OCI-LY3 (cell line): ENCODE measurements around the gene TET2.

Source experiments
- H2AFZ ChIP-seq: fragments of 200-600, 300-600 bp; shearing (Covaris generic); 2 replicates; pipeline ENCODE4 v1.6.0; 2014; ENCODE audit warnings: antibody characterized with exemption, low read depth, low read length
- H3K27ac ChIP-seq: fragments of 200-600, 300-600 bp; sonication (generic); 2 replicates; pipeline ENCODE4 v1.5.1; 2014; ENCODE audit warnings: mild to moderate bottlenecking, low read length, moderate library complexity, mixed read lengths
- H3K27me3 ChIP-seq: fragments of 200-600, 300-600 bp; sonication (generic); 2 replicates; pipeline ENCODE4 v1.6.1; 2014; ENCODE audit warnings: low read depth, low read length, mixed read lengths
- H3K36me3 ChIP-seq: fragments of 200-600, 300-600 bp; sonication (generic); replicated peaks from 2 replicates; pipeline ENCODE3; 2014; ENCODE audit warnings: low read depth, low read length, mixed read lengths
- H3K4me1 ChIP-seq: fragments of 300-600, 200-600 bp; sonication (generic); 2 replicates; pipeline ENCODE4 v1.6.1; 2014; ENCODE audit warnings: low read length, mixed read lengths
- H3K4me2 ChIP-seq: fragments of 200-600, 300-600 bp; sonication (generic); 2 replicates; pipeline ENCODE4 v1.6.1; 2014; ENCODE audit warnings: low read length, mixed read lengths
- H3K4me3 ChIP-seq: fragments of 300-600, 200-600 bp; sonication (generic); 2 replicates; pipeline ENCODE4 v1.5.1; 2014; ENCODE audit warnings: antibody characterized with exemption, mild to moderate bottlenecking, low read length, moderate library complexity
- H3K79me2 ChIP-seq: fragments of 300-600, 200-600 bp; shearing (Covaris generic); 2 replicates; pipeline ENCODE4 v1.6.1; 2014; ENCODE audit warnings: mild to moderate bottlenecking, low read length, mixed read lengths
- H3K9ac ChIP-seq: fragments of 300-600, 200-600 bp; shearing (Covaris generic); 2 replicates; pipeline ENCODE4 v1.6.0; 2014; ENCODE audit warnings: mild to moderate bottlenecking, low read length, moderate library complexity
- H3K9me3 ChIP-seq: fragments of 200-600, 300-600 bp; shearing (Covaris generic); 2 replicates; pipeline ENCODE4 v1.6.1; 2014; ENCODE audit warnings: low read length, mixed read lengths; ENCODE audit not compliant: insufficient read depth
- H4K20me1 ChIP-seq: fragments of 200-600, 300-600 bp; sonication (generic); 2 replicates; pipeline ENCODE4 v1.6.1; 2016; ENCODE audit warnings: low read length, mixed read lengths; ENCODE audit not compliant: insufficient read depth
- EZH2phosphoT487 ChIP-seq: fragments of 200-600 bp; shearing (Covaris generic); IDR thresholded peaks from 2 replicates; pipeline ENCODE4 v1.6.1; 2018; ENCODE audit warnings: antibody characterized with exemption, mixed run types, low read depth
- TF ChIP-seq, protein P1 (sequence below): fragments of 200-600, 300-600 bp; sonication (generic); IDR thresholded peaks from 2 replicates; pipeline ENCODE4 v1.5.1; 2014; ENCODE audit warnings: antibody characterized with exemption, low read length, low read depth

Gene TET2

GRCh38 chr4:105140684-105141490 is 5.8 kb upstream of the TET2 start:
- Histone ChIP-seq H3K27ac (no peak overlapping the region), H3K4me3 (no peak overlapping the region), H3K4me1 (peaks cover 34% of the 10 kb centered on the region), H3K4me2 (peak overlapping the region; percentile 11; the same call in 1 of the 2 replicates), H3K27me3 (no peaks in the 10 kb centered on the region), H3K9me3 (no peaks in the 10 kb centered on the region), H3K36me3 (no peaks in the 10 kb centered on the region), H4K20me1 (no peaks in the 10 kb centered on the region), H2AFZ (no peak overlapping the region), H3K79me2 (no peaks in the 10 kb centered on the region), H3K9ac (no peak overlapping the region)
- TF ChIP-seq EZH2phosphoT487, result no peak
- TF ChIP-seq, protein P1, sequence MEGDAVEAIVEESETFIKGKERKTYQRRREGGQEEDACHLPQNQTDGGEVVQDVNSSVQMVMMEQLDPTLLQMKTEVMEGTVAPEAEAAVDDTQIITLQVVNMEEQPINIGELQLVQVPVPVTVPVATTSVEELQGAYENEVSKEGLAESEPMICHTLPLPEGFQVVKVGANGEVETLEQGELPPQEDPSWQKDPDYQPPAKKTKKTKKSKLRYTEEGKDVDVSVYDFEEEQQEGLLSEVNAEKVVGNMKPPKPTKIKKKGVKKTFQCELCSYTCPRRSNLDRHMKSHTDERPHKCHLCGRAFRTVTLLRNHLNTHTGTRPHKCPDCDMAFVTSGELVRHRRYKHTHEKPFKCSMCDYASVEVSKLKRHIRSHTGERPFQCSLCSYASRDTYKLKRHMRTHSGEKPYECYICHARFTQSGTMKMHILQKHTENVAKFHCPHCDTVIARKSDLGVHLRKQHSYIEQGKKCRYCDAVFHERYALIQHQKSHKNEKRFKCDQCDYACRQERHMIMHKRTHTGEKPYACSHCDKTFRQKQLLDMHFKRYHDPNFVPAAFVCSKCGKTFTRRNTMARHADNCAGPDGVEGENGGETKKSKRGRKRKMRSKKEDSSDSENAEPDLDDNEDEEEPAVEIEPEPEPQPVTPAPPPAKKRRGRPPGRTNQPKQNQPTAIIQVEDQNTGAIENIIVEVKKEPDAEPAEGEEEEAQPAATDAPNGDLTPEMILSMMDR, result peak; percentile 91

GRCh38 chr4:105145156-105145902 is 1.3 kb upstream of the TET2 start:
- Histone ChIP-seq H4K20me1 (peaks cover 10% of the 10 kb centered on the region), H3K9me3 (no peaks in the 10 kb centered on the region), H3K4me3 (peak overlapping the region; percentile 87), H2AFZ (peak overlapping the region; percentile 80), H3K4me1 (peaks cover 25% of the 10 kb centered on the region), H3K79me2 (peaks cover 34% of the 10 kb centered on the region), H3K4me2 (peak overlapping the region; percentile 78), H3K9ac (peak overlapping the region; percentile 98), H3K27me3 (no peaks in the 10 kb centered on the region), H3K36me3 (no peaks in the 10 kb centered on the region), H3K27ac (peak overlapping the region; percentile 64)
- TF ChIP-seq, protein P1, result no peak
- no peak for TF ChIP-seq EZH2phosphoT487

- Histone ChIP-seq H4K20me1 (peaks cover 14% of the 10 kb centered on the region), H3K9ac (peak overlapping the region; percentile 98), H3K79me2 (peaks cover 39% of the 10 kb centered on the region), H3K4me1 (peaks cover 19% of the 10 kb centered on the region), H3K36me3 (no peaks in the 10 kb centered on the region), H3K9me3 (no peaks in the 10 kb centered on the region), H3K4me3 (peak overlapping the region; percentile 87), H3K27ac (peak overlapping the region; percentile 64), H2AFZ (peak overlapping the region; percentile 80), H3K27me3 (no peaks in the 10 kb centered on the region), H3K4me2 (peak overlapping the region; percentile 78)
- TF ChIP-seq EZH2phosphoT487, result no peak
- TF ChIP-seq, protein P1, result no peak
These were observed 787 bp upstream of the TET2 start for GRCh38 chr4:105145903-105146275.

DNA sequence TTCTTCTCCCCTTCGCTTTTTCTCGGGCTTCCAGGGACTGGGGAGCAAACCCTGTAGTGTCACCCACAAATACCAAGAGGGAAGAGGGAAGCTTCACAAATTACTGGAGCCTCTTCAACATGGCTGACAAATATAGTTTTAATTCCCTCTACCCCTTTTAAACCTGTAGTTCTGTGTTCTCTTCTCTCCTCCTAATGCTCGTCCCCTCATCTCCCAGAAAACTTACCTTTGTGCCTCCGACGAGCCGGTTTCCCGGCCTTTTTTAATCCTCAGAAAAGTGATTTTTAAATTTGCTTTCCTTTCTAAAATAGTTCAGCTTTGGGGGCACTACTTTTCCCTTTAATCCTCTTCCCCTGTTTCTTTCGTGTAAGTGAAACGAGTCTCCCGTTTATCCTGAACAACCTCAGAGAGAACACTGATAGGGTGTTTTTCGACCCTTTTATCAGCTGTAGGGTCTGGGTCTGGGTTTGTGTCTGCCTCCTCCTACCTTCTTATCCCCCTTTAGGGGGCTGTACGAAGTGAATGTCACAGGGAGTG is 408 bp downstream of the TET2 start:
- Histone ChIP-seq H3K4me1 (peaks cover 17% of the 10 kb centered on the region), H3K9me3 (no peaks in the 10 kb centered on the region), H3K79me2 (peaks cover 48% of the 10 kb centered on the region), H3K9ac (peak overlapping the region; percentile 98), H3K27ac (peak overlapping the region; percentile 64), H4K20me1 (peaks cover 17% of the 10 kb centered on the region), H3K36me3 (no peaks in the 10 kb centered on the region), H3K27me3 (no peaks in the 10 kb centered on the region), H3K4me3 (peak overlapping the region; percentile 87), H3K4me2 (peak overlapping the region; percentile 78), H2AFZ (peak overlapping the region; percentile 80)
- TF ChIP-seq, protein P1, result no peak
- no peak for TF ChIP-seq EZH2phosphoT487
